Measurements from ENCODE around the gene LCMT1.

DNA sequence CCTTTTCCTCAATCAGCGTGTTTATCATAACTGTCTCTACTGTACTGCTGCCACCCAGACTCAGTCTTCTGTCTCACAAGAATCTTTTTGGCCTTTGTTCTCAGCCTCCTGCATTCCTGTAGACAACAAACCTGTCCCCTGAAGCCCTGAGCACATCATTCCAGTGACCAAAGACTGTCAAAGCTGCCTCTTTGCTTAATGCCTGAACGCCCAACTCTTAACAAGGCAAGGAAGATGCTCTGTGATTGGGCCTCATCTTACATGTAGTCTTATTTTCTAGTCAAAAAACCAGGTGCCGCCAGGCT, 75.9 kb downstream of the LCMT1 start:
- TF ChIP-seq, protein P1, sequence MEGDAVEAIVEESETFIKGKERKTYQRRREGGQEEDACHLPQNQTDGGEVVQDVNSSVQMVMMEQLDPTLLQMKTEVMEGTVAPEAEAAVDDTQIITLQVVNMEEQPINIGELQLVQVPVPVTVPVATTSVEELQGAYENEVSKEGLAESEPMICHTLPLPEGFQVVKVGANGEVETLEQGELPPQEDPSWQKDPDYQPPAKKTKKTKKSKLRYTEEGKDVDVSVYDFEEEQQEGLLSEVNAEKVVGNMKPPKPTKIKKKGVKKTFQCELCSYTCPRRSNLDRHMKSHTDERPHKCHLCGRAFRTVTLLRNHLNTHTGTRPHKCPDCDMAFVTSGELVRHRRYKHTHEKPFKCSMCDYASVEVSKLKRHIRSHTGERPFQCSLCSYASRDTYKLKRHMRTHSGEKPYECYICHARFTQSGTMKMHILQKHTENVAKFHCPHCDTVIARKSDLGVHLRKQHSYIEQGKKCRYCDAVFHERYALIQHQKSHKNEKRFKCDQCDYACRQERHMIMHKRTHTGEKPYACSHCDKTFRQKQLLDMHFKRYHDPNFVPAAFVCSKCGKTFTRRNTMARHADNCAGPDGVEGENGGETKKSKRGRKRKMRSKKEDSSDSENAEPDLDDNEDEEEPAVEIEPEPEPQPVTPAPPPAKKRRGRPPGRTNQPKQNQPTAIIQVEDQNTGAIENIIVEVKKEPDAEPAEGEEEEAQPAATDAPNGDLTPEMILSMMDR (IDR thresholded peaks at IDR 0.05), result no peak
- TF ChIP-seq EZH2 (IDR thresholded peaks at IDR 0.05; ENCODE audit: borderline replicate concordance, insufficient read depth, low read depth, low read length, poor library complexity, severe bottlenecking), result no peak
